ENCODE measurements around the gene HS3ST5. TPM values are rescaled to one million over a fixed set of nuclear protein-coding genes. Genes with fewer than 3 reads are reported as not detected.

Gene HS3ST5
- total RNA-seq, 4 donors from 2014 or later, result 0.42 to 2.8 TPM; not detected in 2

- no peaks in the 10 kb centered on the region for H3K9me3 ChIP-seq
- 48 to 52% methylated on average over 2 of the region's 2 CpGs for WGBS, 2 donors
- H3K4me1 ChIP-seq, result no peaks in the 10 kb centered on the region
- TF ChIP-seq POLR2A (IDR thresholded peaks at IDR 0.05) (no peak), CTCF (IDR thresholded peaks at IDR 0.05) (no peak), EP300 (IDR thresholded peaks at IDR 0.05) (no peak)
- no peaks in the 10 kb centered on the region for H3K36me3 ChIP-seq
- no peak for DNase-seq (ENCODE audit: low spot score in 2 of 2)
- no peak overlapping the region for H3K4me3 ChIP-seq
- no peaks in the 10 kb centered on the region for H3K27me3 ChIP-seq
- no peak overlapping the region for H3K27ac ChIP-seq
These were observed 95.7 kb downstream of the HS3ST5 start for GRCh38 chr6:114247101-114247500.

- H3K9me3 ChIP-seq, result no peaks in the 10 kb centered on the region
- H3K4me1 ChIP-seq, result no peaks in the 10 kb centered on the region
- H3K36me3 ChIP-seq, result no peaks in the 10 kb centered on the region
- no peak overlapping the region for H3K27ac ChIP-seq
- no peak overlapping the region for H3K4me3 ChIP-seq
- no peak for DNase-seq (ENCODE audit: low spot score in 2 of 2)
- 79 to 83% methylated on average over 3 of the region's 3 CpGs for WGBS, 2 donors
- TF ChIP-seq POLR2A (IDR thresholded peaks at IDR 0.05) (no peak), EP300 (IDR thresholded peaks at IDR 0.05) (no peak)
- H3K27me3 ChIP-seq, result no peaks in the 10 kb centered on the region
These were observed 102.0 kb downstream of the HS3ST5 start for GRCh38 chr6:114240796-114241195.

- no peak for DNase-seq (ENCODE audit: low spot score in 2 of 2)
- Histone ChIP-seq H3K4me3 (no peak overlapping the region), H3K27ac (no peak overlapping the region), H3K4me1 (no peaks in the 10 kb centered on the region), H3K27me3 (no peaks in the 10 kb centered on the region), H3K36me3 (no peaks in the 10 kb centered on the region), H3K9me3 (no peaks in the 10 kb centered on the region)
- no peak for TF ChIP-seq EP300 (IDR thresholded peaks at IDR 0.05)
- no peak for TF ChIP-seq POLR2A (IDR thresholded peaks at IDR 0.05)
- no peak for TF ChIP-seq CTCF (IDR thresholded peaks at IDR 0.05)
- WGBS, 2 donors, result 88 to 93% methylated on average over 2 of the region's 2 CpGs
These were observed 114.1 kb downstream of the HS3ST5 start for GRCh38 chr6:114228675-114229074.

- DNase-seq (ENCODE audit: low spot score in 2 of 2), result no peak
- H3K9me3 ChIP-seq, result no peaks in the 10 kb centered on the region
- no peaks in the 10 kb centered on the region for H3K36me3 ChIP-seq
- no peak overlapping the region for H3K4me3 ChIP-seq
- H3K27me3 ChIP-seq, result no peaks in the 10 kb centered on the region
- no peak overlapping the region for H3K27ac ChIP-seq
- no peak for TF ChIP-seq POLR2A (IDR thresholded peaks at IDR 0.05)
- TF ChIP-seq EP300 (IDR thresholded peaks at IDR 0.05), result no peak
- TF ChIP-seq CTCF (IDR thresholded peaks at IDR 0.05), result no peak
- H3K4me1 ChIP-seq, result no peaks in the 10 kb centered on the region
- 74 to 80% methylated on average over 2 of the region's 2 CpGs for WGBS, 2 donors
These were observed 114.8 kb downstream of the HS3ST5 start for GRCh38 chr6:114227944-114228468.

GRCh38 chr6:114220241-114220640 lies 122.6 kb downstream of the HS3ST5 start:
- Histone ChIP-seq H3K9me3 (no peaks in the 10 kb centered on the region), H3K4me3 (no peak overlapping the region), H3K27ac (no peak overlapping the region), H3K4me1 (no peaks in the 10 kb centered on the region), H3K36me3 (no peaks in the 10 kb centered on the region), H3K27me3 (no peaks in the 10 kb centered on the region)
- DNase-seq (ENCODE audit: low spot score in 2 of 2), result no peak
- WGBS, 2 donors, result 62 to 63% methylated on average over 2 of the region's 2 CpGs
- TF ChIP-seq CTCF (IDR thresholded peaks at IDR 0.05), result no peak
- no peak for TF ChIP-seq POLR2A (IDR thresholded peaks at IDR 0.05)
- TF ChIP-seq EP300 (IDR thresholded peaks at IDR 0.05), result no peak
